Glutamatergic neuron (in vitro differentiated cells): ENCODE data around the gene ZW10. TPM values are rescaled to one million over a fixed set of nuclear protein-coding genes. Genes with fewer than 3 reads are reported as not detected.
A peak's percentile ranks its signal among the peaks of the same experiment; 100 is the strongest.

Source experiments
- DNase-seq: peaks from one replicate; pipeline ENCODE4 v3.0.0; 2022
- H3K27ac Mint-ChIP-seq: one replicate; pipeline ENCODE4 v1.8.0; 2020; ENCODE audit warnings: mild to moderate bottlenecking, mixed read lengths, inconsistent platforms; ENCODE audit not compliant: unreplicated experiment
- H3K27me3 Mint-ChIP-seq: one replicate; pipeline ENCODE4 v1.8.0; 2020; ENCODE audit warnings: mild to moderate bottlenecking, moderate library complexity, mixed read lengths, inconsistent platforms; ENCODE audit not compliant: unreplicated experiment
- H3K36me3 Mint-ChIP-seq: one replicate; pipeline ENCODE4 v1.8.0; 2020; ENCODE audit warnings: mild to moderate bottlenecking, mixed read lengths, inconsistent platforms; ENCODE audit not compliant: unreplicated experiment
- H3K4me1 Mint-ChIP-seq: one replicate; pipeline ENCODE4 v1.8.0; 2020; ENCODE audit warnings: mild to moderate bottlenecking, low read depth, mixed read lengths, inconsistent platforms; ENCODE audit not compliant: unreplicated experiment
- H3K4me3 Mint-ChIP-seq: one replicate; pipeline ENCODE4 v1.8.0; 2020; ENCODE audit warnings: mild to moderate bottlenecking, mixed read lengths, inconsistent platforms; ENCODE audit not compliant: unreplicated experiment
- H3K9me3 Mint-ChIP-seq: one replicate; pipeline ENCODE4 v1.8.0; 2020; ENCODE audit warnings: mild to moderate bottlenecking, moderate library complexity, mixed read lengths, inconsistent platforms; ENCODE audit not compliant: unreplicated experiment
- CTCF ChIP-seq: fragments of 200-600 bp; sonication (generic); IDR thresholded peaks from one replicate; pipeline ENCODE4 v1.5.0; 2021; ENCODE audit not compliant: partially characterized antibody, unreplicated experiment
- total RNA-seq: library from RNA; stranded (reverse); fragmentation: NEBNext Ultra II Directional; extraction: Animal tissue kit (Norgen Biotek cat#: 25700); gene quantifications from one replicate; pipeline ENCODE4 v1.2.1, GENCODE V29; 2021; ENCODE audit not compliant: unreplicated experiment

Gene ZW10
- total RNA-seq, 1 donor from 2014 or later, result 10.5 TPM

GRCh38 chr11:113732092-113732491 is 41.4 kb downstream of the ZW10 start:
- Mint-ChIP-seq H3K4me3 (no peak overlapping the region), H3K27ac (no peak overlapping the region), H3K9me3 (no peaks in the 10 kb centered on the region), H3K27me3 (no peaks in the 10 kb centered on the region), H3K4me1 (peaks cover 7% of the 10 kb centered on the region), H3K36me3 (no peaks in the 10 kb centered on the region)
- TF ChIP-seq CTCF, result no peak
- no peak for DNase-seq

- TF ChIP-seq CTCF, result no peak
- H3K27ac Mint-ChIP-seq, result no peak overlapping the region
- H3K4me3 Mint-ChIP-seq, result no peak overlapping the region
- no peaks in the 10 kb centered on the region for H3K9me3 Mint-ChIP-seq
- peak; percentile 50 for DNase-seq
- H3K27me3 Mint-ChIP-seq, result no peaks in the 10 kb centered on the region
- H3K4me1 Mint-ChIP-seq, result peaks cover 7% of the 10 kb centered on the region
- no peaks in the 10 kb centered on the region for H3K36me3 Mint-ChIP-seq
Measured at GRCh38 chr11:113730887-113731726, 42.4 kb downstream of the ZW10 start.

GRCh38 chr11:113729456-113729855 is 44.0 kb downstream of the ZW10 start:
- no peak for TF ChIP-seq CTCF
- H3K36me3 Mint-ChIP-seq, result no peaks in the 10 kb centered on the region
- H3K9me3 Mint-ChIP-seq, result no peaks in the 10 kb centered on the region
- no peaks in the 10 kb centered on the region for H3K27me3 Mint-ChIP-seq
- H3K27ac Mint-ChIP-seq, result no peak overlapping the region
- DNase-seq, result no peak
- H3K4me3 Mint-ChIP-seq, result no peak overlapping the region
- peaks cover 15% of the 10 kb centered on the region for H3K4me1 Mint-ChIP-seq

GRCh38 chr11:113728814-113729213 is 44.7 kb downstream of the ZW10 start:
- Mint-ChIP-seq H3K4me1 (peaks cover 16% of the 10 kb centered on the region), H3K36me3 (no peaks in the 10 kb centered on the region), H3K9me3 (no peaks in the 10 kb centered on the region), H3K27ac (no peak overlapping the region), H3K4me3 (no peak overlapping the region), H3K27me3 (no peaks in the 10 kb centered on the region)
- TF ChIP-seq CTCF, result no peak
- no peak for DNase-seq

- peaks cover 2% of the 10 kb centered on the region for H3K9me3 Mint-ChIP-seq
- peaks cover 16% of the 10 kb centered on the region for H3K4me1 Mint-ChIP-seq
- H3K4me3 Mint-ChIP-seq, result no peak overlapping the region
- no peak for DNase-seq
- H3K27ac Mint-ChIP-seq, result no peak overlapping the region
- TF ChIP-seq CTCF, result no peak
- H3K27me3 Mint-ChIP-seq, result no peaks in the 10 kb centered on the region
- peaks cover 3% of the 10 kb centered on the region for H3K36me3 Mint-ChIP-seq
Measured at GRCh38 chr11:113725913-113726312, 47.6 kb downstream of the ZW10 start.
